GM18502 (cell line): Measurements from ENCODE around the gene CRACR2A.

Source experiments
- ATAC-seq: cut with Tn5 transposase; IDR thresholded peaks from one replicate; pipeline ENCODE4 v1.9.1; 2021; ENCODE audit warnings: mild to moderate bottlenecking; ENCODE audit not compliant: unreplicated experiment, poor library complexity

Gene CRACR2A

DNA sequence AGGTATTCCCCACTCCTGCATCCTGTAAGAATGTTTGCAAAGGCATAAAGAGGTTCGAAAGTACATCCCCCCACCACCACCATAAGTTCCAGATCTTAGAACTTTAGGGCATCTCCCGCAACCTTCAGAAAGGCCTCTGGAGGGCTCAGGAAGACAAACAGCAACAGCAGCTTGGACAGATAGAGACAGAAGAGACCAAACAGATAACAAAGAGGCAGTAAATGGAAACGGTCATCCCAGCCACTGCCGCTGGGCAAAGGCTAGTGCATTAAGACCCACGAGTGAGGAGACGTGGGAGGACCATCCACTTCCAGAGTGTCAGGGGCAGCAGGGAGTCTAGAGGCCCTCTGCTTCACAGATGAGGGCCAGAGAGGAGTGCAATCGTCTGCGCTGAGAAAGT, 124.3 kb downstream of the CRACR2A start:
- ATAC-seq: no peak

DNA sequence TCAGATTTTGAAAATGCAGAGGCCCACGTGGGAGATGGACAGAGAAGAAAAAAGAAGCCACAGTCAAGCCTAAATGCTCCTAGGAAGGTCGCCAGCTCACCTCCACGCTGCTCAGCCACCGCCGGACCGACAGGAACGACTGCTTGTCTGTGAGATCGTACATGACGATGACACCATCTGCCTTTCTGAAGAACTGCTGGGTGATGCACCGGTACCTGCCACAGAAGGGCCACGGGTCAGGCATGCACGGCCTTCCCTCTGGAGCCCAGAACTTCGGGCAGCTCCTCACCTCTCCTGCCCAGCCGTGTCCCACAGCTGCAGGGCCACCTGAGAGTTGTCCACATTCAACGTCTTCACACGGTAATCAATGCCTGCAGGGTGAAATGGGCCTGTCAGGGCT, 125.6 kb downstream of the CRACR2A start:
- ATAC-seq: no peak

- ATAC-seq: no peak
Measured at GRCh38 chr12:3624273-3624672, 128.6 kb downstream of the CRACR2A start.

DNA sequence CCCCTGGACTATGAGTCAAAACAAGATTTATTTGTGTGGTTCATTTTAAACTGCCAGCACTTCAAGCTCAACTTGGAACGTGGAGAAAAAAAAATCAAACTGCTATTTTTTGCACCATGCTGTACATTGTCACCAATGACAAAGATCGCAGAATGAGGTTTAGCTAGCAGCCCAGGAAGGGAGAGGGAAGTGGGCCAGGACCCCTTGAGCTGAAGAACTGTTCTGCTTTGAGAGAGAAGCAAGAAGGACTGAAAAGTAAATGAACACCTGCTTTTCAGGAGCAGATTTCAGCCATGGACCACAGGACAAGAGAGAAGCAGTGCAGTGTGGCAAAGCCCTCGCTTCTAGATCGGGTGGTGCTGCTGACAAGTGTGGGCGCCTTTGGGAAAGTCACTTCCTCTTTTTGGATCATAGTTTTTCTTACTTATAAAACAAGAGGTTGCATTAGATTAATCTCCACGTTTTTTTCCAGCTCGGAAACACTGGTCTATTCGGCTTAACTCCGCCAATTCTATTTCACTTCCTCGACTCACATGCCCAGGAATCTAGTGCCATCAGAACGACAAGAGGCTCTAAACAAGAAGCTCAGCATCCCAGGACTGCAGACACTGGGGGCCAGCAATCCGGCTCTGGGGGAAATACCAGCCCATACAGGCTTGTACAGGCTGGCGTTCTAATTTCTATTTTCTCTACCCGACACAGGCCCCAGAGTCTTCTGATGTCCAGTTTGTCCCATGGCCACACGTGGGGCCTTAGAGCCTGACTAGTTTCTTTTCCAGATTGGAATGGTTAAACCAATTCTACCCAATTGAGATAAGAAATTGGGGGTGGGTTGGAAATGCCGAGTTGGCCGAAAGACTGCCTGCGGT, 129.9 kb downstream of the CRACR2A start:
- ATAC-seq: no peak

DNA sequence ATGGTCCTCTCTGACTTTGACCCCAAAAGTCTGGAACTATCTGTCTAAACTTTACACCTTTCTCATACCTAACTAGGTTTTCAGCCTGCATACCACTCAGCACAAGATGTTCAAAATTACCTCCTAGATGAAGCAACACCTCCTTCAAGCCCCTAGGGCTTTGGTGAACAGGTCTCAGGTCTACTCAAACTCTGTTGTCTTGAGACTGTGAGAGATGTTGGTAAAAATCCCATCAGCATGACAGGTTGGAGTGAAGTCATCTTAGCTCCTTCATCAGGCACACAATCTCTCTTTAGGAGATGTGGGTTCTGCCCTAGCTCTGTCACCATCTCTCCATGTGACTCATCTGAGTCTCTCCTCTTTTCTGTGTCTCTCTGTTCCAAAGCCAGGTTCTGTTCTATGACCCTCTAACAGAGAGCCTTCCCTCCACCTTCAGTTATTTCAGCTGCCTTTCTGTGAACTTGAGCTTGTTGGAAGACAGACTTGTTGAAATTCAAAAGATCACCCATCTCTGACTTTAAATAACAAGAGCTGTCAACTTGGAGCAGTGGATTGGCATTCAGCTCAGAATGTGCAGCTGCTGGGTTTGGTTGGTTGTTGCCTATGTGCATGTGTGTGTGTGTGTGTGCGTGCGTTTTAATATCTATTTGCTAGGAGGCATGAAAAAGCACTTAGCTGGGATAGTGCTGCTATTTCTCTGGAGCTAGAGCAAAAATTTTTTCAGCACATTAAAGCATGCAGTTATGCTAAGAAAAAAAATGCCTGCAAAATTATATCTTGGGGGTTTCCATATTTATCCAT, 130.7 kb downstream of the CRACR2A start:
- ATAC-seq: no peak

DNA sequence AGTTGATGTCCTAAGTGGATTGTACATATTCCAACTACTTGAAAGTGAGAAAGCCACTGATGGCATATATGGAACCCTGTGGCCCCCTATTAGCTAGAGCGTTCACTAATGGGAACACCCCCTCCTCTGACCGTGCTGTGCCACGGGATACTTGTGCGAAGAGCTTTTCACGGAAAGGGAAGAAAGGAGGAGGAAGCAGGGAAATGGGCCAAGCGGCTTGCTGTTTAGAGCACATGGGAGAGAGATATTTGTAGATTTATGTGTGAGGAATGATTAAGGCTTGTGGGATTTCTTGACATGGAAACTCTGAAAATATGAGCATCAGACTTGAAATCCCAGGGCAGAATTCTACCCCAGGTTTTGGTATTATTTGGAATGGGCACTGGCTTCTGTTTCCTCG, 132.1 kb downstream of the CRACR2A start:
- ATAC-seq: no peak

DNA sequence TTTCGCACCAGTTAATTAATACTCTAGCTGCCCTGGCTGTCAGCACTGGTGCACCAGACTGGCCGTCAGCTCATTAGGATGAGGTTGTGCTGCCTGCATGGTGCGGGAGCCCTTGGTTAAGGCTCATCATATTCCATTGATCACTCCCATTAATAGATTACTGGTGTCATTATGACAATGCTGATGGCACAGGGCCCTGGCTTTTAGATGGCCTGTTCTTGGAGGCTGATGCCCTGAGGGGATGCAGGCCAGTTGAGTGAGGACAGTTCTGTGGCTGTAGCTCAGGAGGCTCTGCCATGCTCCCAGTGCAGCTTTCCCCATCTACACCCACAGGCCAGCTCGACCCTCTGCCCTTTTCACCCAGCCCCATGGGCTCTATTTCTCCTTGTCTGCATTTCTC, 135.3 kb downstream of the CRACR2A start:
- ATAC-seq: no peak

GRCh38 chr12:3615862-3616261, 137.0 kb downstream of the CRACR2A start:
- ATAC-seq: no peak

DNA sequence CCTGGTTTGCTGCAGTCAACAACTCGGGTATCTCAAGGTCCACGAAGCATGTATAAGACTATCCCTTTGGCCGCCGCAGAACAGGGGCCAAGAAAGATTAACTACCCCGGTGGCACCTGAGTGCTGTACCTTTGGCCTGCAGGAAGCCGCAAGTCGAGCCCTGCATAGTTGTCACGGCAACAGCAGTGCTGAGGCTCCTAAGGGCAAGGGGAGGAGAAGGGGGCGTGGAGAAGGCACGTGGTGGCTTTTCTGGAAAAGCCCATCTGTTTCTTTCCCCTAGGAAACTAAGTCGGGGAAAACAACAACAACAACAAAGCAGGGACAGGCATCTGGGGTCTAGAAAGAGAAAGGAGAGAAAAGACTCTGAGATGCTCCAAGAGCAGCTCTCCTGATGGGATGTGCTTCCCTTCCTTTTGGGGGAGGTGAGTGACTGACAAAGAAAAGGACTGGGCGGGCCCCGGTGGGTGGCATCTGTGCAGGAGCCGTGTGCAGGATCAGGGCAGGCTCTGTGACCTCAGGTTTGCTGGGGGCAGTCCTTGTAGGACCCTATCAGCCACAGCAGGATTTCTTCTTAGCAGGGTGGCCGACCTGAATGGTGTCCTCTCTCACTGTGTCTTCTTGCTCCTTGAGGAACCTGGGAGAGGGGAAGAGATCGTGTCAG, 138.0 kb downstream of the CRACR2A start:
- ATAC-seq: no peak

DNA sequence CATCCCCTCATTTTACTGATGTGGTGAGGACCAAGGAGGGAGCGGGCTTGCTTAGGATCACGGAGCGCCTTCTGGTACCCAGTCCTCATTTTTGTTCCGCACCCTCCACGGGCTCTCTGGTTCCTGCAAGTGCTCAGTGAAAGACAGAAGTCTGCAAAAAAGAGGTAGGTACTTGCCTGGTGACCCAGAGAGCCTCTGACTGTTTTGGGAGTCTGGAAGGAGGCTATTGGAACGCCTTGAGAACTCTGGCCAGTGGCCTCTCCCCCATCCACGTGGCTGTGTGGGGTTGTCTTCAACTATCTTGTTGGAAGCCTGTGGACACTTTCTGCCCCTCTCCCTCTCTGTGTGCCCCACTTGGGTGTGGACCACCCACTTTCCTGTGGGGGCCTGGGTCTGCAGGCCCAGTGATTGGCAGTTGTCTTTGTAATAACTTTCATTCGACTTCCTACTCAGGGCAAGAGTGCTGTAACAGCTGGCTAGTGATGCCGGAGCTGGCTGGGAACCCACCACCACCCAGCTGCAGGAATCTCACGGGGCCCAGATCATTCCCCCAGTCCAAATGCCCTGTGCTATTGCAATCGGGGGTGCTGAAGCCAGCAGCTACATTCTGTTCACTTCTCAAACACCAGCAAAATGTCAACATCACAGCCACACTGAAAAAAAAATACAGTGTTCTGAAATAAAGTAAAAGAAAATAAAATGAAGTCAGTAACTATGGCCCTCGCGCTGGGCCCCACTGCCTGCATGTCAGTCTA, 139.1 kb downstream of the CRACR2A start:
- ATAC-seq: no peak

- ATAC-seq: no peak
Measured at GRCh38 chr12:3611860-3612703, 140.8 kb downstream of the CRACR2A start.

DNA sequence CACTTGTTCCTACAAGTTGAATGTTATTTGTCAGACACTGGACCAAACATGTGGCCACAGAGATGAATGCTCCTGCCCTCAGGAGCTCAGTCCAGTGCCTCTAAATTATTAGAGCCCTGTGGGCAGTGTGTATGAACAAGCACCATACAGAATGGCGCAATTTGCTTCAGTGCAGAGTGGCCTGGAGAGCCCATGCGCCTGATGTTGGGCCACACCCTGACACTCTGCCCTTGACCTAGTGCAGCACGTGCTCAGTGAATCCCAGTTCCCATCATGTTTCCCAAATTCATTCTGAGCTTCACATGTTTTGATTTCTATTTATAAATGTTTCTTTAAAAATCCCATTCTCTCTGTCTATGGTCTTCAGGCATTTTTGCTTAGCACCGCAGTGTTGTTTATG, 145.1 kb downstream of the CRACR2A start:
- ATAC-seq: no peak

DNA sequence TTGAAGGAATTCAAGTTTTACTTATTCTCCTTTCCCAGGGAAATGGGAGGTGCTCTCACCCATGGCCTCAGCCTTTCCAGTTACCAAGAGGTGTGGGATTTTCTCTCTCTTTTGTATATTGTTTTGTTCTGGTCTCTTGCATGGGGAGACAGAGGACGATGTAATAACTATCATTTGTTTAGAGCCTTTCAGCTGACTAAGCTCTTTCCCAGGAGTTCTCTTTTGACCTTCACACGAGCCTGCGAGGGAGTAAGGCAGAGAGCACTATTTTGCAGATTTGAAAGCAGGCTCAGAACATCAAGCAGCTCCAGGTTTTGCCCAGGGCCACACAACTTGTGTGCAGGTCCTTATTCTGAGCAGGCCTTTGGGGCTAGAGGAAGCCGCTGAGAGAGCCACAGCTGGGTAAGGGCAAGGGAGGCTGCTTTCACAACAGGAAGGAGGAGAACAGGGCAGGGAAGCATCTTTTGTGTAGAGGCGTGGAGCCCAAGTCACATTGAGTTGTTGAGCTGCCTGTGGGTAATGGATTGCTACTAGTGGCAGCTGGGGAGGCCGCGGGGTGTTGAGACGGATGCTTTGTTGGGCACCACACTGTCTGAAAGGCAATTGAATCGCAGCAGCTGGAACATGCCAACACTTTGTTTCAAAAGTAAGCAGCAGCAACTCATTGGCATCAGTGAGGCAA, 145.7 kb downstream of the CRACR2A start:
- no peak for ATAC-seq

- ATAC-seq: no peak
Measured at GRCh38 chr12:3606128-3606527, 146.8 kb downstream of the CRACR2A start.

DNA sequence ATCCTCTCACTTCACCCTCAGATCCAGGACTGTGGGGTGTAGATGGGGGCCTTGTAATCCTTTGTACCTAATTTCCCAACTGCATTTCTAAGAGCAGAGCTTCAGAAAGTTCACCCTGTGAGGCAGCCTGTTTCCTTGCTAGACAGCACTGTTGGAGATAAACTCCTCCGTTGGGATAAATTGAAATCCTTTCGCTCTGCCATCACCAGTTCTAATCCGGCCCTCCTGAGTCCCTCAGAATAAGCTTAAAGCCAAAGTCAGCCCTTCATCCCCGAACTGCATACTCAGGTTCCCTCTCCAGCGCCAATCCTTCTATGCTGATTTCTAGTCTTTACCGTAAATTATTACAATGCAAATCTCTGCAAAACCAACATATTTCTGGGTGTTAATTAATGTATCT, 147.2 kb downstream of the CRACR2A start:
- no peak for ATAC-seq

DNA sequence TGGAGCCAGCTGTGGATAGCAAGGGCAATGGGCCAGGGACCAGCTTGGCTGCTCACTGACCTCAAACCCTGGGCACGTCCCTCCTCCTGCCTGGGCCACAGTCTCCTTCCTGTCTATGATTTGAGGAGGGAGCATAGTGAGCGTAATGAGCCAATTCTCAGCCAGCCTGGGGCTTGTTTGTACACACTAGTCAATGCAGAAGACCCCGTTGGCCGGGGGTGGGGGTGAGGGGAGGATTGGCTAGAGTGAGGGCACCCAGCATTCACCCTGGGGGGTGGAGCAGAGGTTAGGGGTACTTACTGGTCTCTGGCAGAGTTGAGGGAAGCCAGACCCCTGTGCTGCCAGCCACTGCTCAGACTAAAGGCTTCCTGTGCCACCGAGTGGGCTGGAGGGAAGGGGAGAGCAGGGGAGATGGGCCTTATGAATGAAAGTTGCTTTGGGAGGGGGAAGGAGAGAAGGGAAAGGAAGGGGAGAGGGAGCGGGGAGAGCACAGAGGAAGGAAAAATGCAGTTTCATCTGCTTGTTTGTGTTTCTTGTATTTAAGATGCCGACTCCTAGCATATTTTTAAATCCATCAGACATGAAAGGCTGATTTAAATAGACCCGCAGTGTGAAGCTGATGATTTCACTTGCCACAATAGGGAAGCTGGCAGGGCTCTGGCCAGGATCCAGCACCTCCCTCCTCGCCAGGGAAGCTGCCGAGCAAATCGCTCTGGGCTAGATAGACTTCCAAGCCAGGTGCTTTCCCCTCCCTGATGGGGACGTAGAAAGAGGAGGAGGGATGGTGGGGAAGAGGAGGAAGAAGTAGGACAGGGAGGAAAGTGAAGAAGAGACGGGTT, 147.9 kb downstream of the CRACR2A start:
- ATAC-seq: no peak

DNA sequence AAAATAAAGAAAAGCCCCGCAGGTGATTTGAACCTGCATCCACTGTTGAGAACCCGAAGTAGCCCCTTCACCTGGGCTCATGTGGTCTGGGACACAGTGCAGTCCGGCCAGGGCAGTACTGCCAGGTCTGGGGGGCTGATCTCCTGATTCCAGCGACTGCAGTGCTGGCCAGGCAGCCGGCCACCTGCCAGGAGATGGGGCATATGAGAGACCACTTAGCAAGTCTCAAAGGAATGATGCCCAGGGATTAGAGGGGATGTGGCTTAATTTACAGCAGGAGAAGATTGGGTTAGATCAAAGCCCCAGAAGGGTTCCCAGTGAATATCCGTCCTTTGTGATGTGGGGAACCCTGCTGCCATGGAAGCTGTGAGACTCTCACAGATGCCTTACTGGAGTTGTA, 148.6 kb downstream of the CRACR2A start:
- no peak for ATAC-seq

DNA sequence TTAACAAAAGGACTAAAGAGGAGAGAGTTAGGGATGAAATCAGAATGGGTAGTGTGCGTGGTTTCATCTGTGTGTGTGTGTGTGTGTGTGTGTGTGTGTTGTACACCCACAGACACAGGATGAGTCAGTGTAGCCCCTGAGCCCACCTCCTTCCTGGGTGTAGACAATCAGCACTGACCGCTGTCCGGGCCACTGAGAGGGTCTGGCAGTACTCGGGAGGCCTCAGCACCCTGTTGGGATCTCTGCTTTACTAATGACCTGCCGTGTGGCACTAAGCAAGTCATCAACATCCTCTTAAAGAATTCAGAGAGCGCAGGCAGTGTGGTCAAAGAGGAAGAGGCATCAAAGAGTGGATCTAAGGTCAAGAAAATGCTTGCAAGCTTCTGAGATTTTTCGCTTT, 149.3 kb downstream of the CRACR2A start:
- ATAC-seq: no peak
